Activated B cell treated with CpG ODN at 0.5 μM for 24 hours (primary cell): ENCODE measurements around the gene GAREM1. TPM values are rescaled to one million over a fixed set of nuclear protein-coding genes. Genes with fewer than 3 reads are reported as not detected.

ENCODE experiments used
- ATAC-seq: fragments of 200-7000 bp; cut with Tn5 transposase; one replicate; pipeline ENCODE4 v1.10.0; 2021; ENCODE audit warnings: low read depth, mild to moderate bottlenecking, moderate library complexity
- CTCF ChIA-PET: fragments of 350-600 bp; sonication (Branson Sonifier 250); formaldehyde crosslinking; loops from one replicate; lab custom pipeline; 2021; ENCODE audit warnings: antibody characterized with exemption; lab: Charles Lee
- POLR2A ChIA-PET: fragments of 350-600 bp; sonication (Branson Sonifier 250); formaldehyde crosslinking; loops from one replicate; lab custom pipeline; 2021; ENCODE audit warnings: antibody characterized with exemption; lab: Charles Lee
- DNase-seq: peaks from one replicate; pipeline ENCODE4 v3.0.0; 2022
- H3K27ac Mint-ChIP-seq: one replicate; pipeline ENCODE4 v1.8.0; 2020; ENCODE audit warnings: mixed read lengths
- H3K27me3 Mint-ChIP-seq: one replicate; pipeline ENCODE4 v1.8.0; 2021; ENCODE audit warnings: mixed read lengths
- H3K36me3 Mint-ChIP-seq: one replicate; pipeline ENCODE4 v1.8.0; 2021; ENCODE audit warnings: low read depth, mixed read lengths
- H3K4me1 Mint-ChIP-seq: one replicate; pipeline ENCODE4 v1.8.0; 2021; ENCODE audit warnings: mixed read lengths
- H3K4me3 Mint-ChIP-seq: one replicate; pipeline ENCODE4 v1.8.0; 2020; ENCODE audit warnings: mild to moderate bottlenecking, mixed read lengths
- H3K9me3 Mint-ChIP-seq: one replicate; pipeline ENCODE4 v1.8.0; 2020; ENCODE audit warnings: mixed read lengths
- intact Hi-C: fragments of 100-400 bp; cut with micrococcal nuclease; formaldehyde crosslinking; loops from one replicate; pipeline ENCODE4 v1.15.1; 2024
- total RNA-seq: library from RNA; stranded (reverse); gene quantifications from 2 replicates; pipeline ENCODE4 v1.2.3, GENCODE V29; 2022
- TF ChIP-seq, protein P1 (sequence below): fragments of 200-600 bp; IDR thresholded peaks from one replicate; pipeline ENCODE4 v1.8.0; 2022; ENCODE audit warnings: antibody characterized with exemption, mild to moderate bottlenecking

The GAREM1 gene
- total RNA-seq, 1 donor from 2014 or later = not detected

DNA sequence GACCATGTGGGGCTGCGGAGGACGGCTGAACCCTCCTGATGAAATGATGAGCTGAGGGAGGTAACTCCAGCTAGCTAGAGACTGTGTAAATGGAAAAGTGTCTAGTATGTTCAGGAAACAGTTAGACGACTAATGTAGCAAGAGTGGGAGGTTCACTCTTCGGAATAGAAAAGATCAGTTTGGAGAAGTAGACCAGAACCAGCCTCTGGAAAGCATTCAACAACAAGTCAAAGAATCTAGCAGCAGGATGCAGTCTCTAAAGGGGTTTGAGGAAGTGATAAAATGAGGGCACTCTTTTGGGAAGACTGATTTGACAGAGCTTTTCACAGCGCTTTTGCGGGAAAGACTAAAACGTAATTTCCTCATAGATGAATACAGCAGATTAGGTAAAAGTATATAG is 79.6 kb downstream of the GAREM1 start:
- Mint-ChIP-seq H3K9me3 (no peaks in the 10 kb centered on the region), H3K36me3 (no peaks in the 10 kb centered on the region), H3K4me1 (no peaks in the 10 kb centered on the region), H3K27ac (no peak overlapping the region), H3K27me3 (peaks cover 8% of the 10 kb centered on the region), H3K4me3 (no peak overlapping the region)
- TF ChIP-seq, protein P1, sequence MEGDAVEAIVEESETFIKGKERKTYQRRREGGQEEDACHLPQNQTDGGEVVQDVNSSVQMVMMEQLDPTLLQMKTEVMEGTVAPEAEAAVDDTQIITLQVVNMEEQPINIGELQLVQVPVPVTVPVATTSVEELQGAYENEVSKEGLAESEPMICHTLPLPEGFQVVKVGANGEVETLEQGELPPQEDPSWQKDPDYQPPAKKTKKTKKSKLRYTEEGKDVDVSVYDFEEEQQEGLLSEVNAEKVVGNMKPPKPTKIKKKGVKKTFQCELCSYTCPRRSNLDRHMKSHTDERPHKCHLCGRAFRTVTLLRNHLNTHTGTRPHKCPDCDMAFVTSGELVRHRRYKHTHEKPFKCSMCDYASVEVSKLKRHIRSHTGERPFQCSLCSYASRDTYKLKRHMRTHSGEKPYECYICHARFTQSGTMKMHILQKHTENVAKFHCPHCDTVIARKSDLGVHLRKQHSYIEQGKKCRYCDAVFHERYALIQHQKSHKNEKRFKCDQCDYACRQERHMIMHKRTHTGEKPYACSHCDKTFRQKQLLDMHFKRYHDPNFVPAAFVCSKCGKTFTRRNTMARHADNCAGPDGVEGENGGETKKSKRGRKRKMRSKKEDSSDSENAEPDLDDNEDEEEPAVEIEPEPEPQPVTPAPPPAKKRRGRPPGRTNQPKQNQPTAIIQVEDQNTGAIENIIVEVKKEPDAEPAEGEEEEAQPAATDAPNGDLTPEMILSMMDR = no peak
- intact Hi-C loops = no loop called here
- ChIA-PET CTCF (no interaction called here), POLR2A (no interaction called here)
- ATAC-seq (no peak), DNase-seq (no peak)

GRCh38 chr18:32389858-32390257 is 80.8 kb downstream of the GAREM1 start:
- H3K4me3 Mint-ChIP-seq = no peak overlapping the region
- intact Hi-C loops = no loop called here
- no peaks in the 10 kb centered on the region for H3K4me1 Mint-ChIP-seq
- no peaks in the 10 kb centered on the region for H3K36me3 Mint-ChIP-seq
- H3K27ac Mint-ChIP-seq = no peak overlapping the region
- ChIA-PET CTCF (no interaction called here), POLR2A (no interaction called here)
- ATAC-seq (no peak), DNase-seq (no peak)
- TF ChIP-seq, protein P1 = no peak
- no peaks in the 10 kb centered on the region for H3K9me3 Mint-ChIP-seq
- peaks cover 8% of the 10 kb centered on the region for H3K27me3 Mint-ChIP-seq

DNA sequence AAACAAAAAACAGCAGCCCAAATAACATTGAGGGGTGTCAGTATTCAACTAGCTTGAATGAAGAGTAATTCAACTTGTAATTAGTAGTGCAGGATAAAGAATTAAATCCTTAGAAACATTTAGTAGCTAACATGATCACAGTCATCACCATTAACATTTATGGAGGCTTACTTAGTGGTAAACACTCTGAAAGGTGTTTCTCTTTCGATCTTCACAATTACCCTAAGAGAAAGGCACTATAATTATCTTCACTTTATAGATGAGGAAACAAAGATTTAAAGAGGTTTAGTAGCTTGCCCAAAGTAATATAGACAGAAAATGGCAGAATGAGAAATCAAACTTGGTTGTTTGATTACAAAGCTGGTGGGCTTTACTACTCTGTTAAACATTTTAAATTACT is 81.5 kb downstream of the GAREM1 start:
- no peaks in the 10 kb centered on the region for H3K4me1 Mint-ChIP-seq
- CTCF ChIA-PET = no interaction called here
- TF ChIP-seq, protein P1 = no peak
- H3K9me3 Mint-ChIP-seq = no peaks in the 10 kb centered on the region
- DNase-seq (no peak), ATAC-seq (no peak)
- H3K36me3 Mint-ChIP-seq = no peaks in the 10 kb centered on the region
- intact Hi-C loops = no loop called here
- no peak overlapping the region for H3K27ac Mint-ChIP-seq
- peaks cover 8% of the 10 kb centered on the region for H3K27me3 Mint-ChIP-seq
- no peak overlapping the region for H3K4me3 Mint-ChIP-seq
- POLR2A ChIA-PET = no interaction called here

- no peak for DNase-seq
- ATAC-seq = no peak
- ChIA-PET POLR2A (no interaction called here), CTCF (no interaction called here)
- intact Hi-C loops = no loop called here
- Mint-ChIP-seq H3K4me3 (no peak overlapping the region), H3K27me3 (peaks cover 8% of the 10 kb centered on the region), H3K27ac (no peak overlapping the region), H3K9me3 (no peaks in the 10 kb centered on the region), H3K36me3 (no peaks in the 10 kb centered on the region), H3K4me1 (no peaks in the 10 kb centered on the region)
- TF ChIP-seq, protein P1 = no peak
Measured at GRCh38 chr18:32386471-32386870, 84.2 kb downstream of the GAREM1 start.

DNA sequence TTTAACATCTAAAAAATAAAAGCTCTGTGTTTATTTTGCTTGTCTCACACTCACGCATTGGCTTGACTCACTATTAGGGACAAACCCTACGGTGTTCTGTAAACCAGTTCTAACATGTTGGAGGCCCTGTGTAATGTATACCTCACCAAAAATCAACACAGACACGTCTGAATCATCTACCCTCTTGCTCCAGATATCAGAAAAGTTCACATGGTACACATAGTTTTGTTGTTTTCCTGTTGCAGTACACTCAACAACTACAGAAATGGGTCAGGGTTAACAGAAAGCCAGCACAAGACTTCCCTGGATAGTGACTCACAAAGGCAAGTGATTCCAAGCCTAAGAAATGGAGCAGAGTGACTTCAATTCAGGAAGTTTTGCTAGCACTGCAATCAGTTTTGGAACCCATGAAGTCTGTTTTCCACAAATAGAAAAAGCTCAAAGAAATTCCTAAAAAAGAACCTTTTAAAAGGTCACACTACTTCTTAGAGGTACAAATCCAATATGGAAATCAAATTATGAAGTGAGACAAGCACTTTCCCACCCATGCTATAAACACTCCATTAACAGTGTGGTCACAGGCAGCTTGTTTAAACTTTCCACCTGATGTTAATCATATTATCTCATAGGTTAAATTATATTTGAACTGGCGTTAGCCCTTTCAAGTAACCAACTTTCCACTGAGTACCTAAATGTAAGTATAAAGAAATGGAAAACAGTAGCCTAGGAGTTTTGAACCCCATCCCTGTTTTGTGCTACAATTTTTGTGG is 87.4 kb downstream of the GAREM1 start:
- no peak overlapping the region for H3K4me3 Mint-ChIP-seq
- ChIA-PET POLR2A (no interaction called here), CTCF (no interaction called here)
- no peaks in the 10 kb centered on the region for H3K4me1 Mint-ChIP-seq
- no peak overlapping the region for H3K27ac Mint-ChIP-seq
- H3K36me3 Mint-ChIP-seq = no peaks in the 10 kb centered on the region
- TF ChIP-seq, protein P1 = no peak
- intact Hi-C loops = no loop called here
- H3K9me3 Mint-ChIP-seq = no peaks in the 10 kb centered on the region
- no peak for DNase-seq
- peaks cover 3% of the 10 kb centered on the region for H3K27me3 Mint-ChIP-seq
- ATAC-seq = no peak
